OCI-LY7 (cell line): Measurements from ENCODE around the gene C20orf141. TPM values are rescaled to one million over a fixed set of nuclear protein-coding genes. Genes with fewer than 3 reads are reported as not detected.

Experiments
- Bru-seq: library from RNA; stranded (reverse); fragments of 400-500 nt; gene quantifications from one replicate; lab custom pipeline; 2021; lab: Mats Ljungman, UMichigan
- BruChase-seq, 2 experiments: library from RNA; stranded (reverse); fragments of 400-500 nt; gene quantifications; one replicate each; lab custom pipeline; 2021; lab: Mats Ljungman, UMichigan
- BruUV-seq: library from RNA; stranded (reverse); fragments of 400-500 nt; replicated peaks from 2 replicates; lab custom pipeline; 2021; lab: Mats Ljungman, UMichigan
- CTCF ChIA-PET: fragments of 300-600 bp; sonication (Branson Sonifier 250); formaldehyde crosslinking; loops from one replicate; lab custom pipeline; 2022; ENCODE audit warnings: antibody characterized with exemption; ENCODE audit not compliant: unreplicated experiment; lab: Charles Lee
- POLR2A ChIA-PET: fragments of 300-600 bp; sonication (Branson Sonifier 250); formaldehyde crosslinking; loops from one replicate; lab custom pipeline; 2022; ENCODE audit warnings: antibody characterized with exemption; lab: Charles Lee
- DNase-seq: peaks from one replicate; pipeline ENCODE4 v3.0.0-alpha.2; 2015; ENCODE audit warnings: low spot score
- H2AFZ ChIP-seq: fragments of 200-600 bp; sonication (generic), shearing (Covaris generic); 2 replicates; pipeline ENCODE4 v1.6.1; 2014; ENCODE audit warnings: mild to moderate bottlenecking, antibody characterized with exemption, low read length, moderate library complexity
- H3K27ac ChIP-seq: fragments of 200-600 bp; sonication (generic); 2 replicates; pipeline ENCODE4 v1.5.1; 2014; ENCODE audit warnings: mixed run types, low read depth, mild to moderate bottlenecking, moderate library complexity, low read length, inconsistent platforms; ENCODE audit not compliant: poor library complexity, severe bottlenecking
- H3K36me3 ChIP-seq: fragments of 200-600 bp; sonication (generic); 2 replicates; pipeline ENCODE4 v1.6.1; 2014; ENCODE audit warnings: mild to moderate bottlenecking, antibody characterized with exemption, low read length, moderate library complexity, mixed read lengths; ENCODE audit not compliant: insufficient read depth
- H3K4me1 ChIP-seq: fragments of 200-600 bp; sonication (generic); 2 replicates; pipeline ENCODE4 v1.5.1; 2014; ENCODE audit warnings: mild to moderate bottlenecking, low read length; ENCODE audit not compliant: insufficient read depth, poor library complexity, severe bottlenecking
- H3K4me2 ChIP-seq: fragments of 200-600 bp; sonication (generic); 2 replicates; pipeline ENCODE4 v1.6.1; 2014; ENCODE audit warnings: mild to moderate bottlenecking, low read length
- H3K4me3 ChIP-seq: fragments of 200-600 bp; sonication (generic); 2 replicates; pipeline ENCODE4 v1.5.1; 2014; ENCODE audit warnings: mild to moderate bottlenecking, low read depth, low read length; ENCODE audit not compliant: poor library complexity, severe bottlenecking
- H3K79me2 ChIP-seq: fragments of 200-600 bp; sonication (generic); 2 replicates; pipeline ENCODE4 v1.6.1; 2016; ENCODE audit warnings: low read depth, mild to moderate bottlenecking, low read length, moderate library complexity, mixed read lengths; ENCODE audit not compliant: insufficient read depth
- H3K9me2 ChIP-seq: fragments of 200-600 bp; sonication (generic); 2 replicates; pipeline ENCODE4 v1.6.1; 2016; ENCODE audit warnings: mild to moderate bottlenecking, low read length, mixed read lengths; ENCODE audit not compliant: insufficient read depth
- H3K9me3 ChIP-seq: fragments of 200-600 bp; sonication (generic); 2 replicates; pipeline ENCODE4 v1.6.1; 2014; ENCODE audit warnings: mild to moderate bottlenecking, mixed run types, low read length, mixed read lengths
- H4K20me1 ChIP-seq: fragments of 200-600 bp; sonication (generic); 2 replicates; pipeline ENCODE4 v1.6.1; 2014; ENCODE audit warnings: mild to moderate bottlenecking, antibody characterized with exemption, low read length, moderate library complexity, mixed read lengths; ENCODE audit not compliant: insufficient read depth
- EZH2phosphoT487 ChIP-seq: fragments of 200-600 bp; sonication (generic); IDR thresholded peaks from 2 replicates; pipeline ENCODE4 v1.6.1; 2018; ENCODE audit warnings: low read depth, borderline replicate concordance, mild to moderate bottlenecking, mixed run types, antibody characterized with exemption, low read length, moderate library complexity, mixed read lengths
- intact Hi-C: fragments of 100-400 bp; cut with micrococcal nuclease; formaldehyde crosslinking; loops from one replicate; pipeline ENCODE4 v1.10.0; 2022; ENCODE audit not compliant: unreplicated experiment
- long read RNA-seq: library from polyadenylated mRNA; stranded (forward); transcript quantifications from one replicate; pipeline ENCODE4 v2.0.0, GENCODE V29; 2022
- total RNA-seq, 2 experiments: library from RNA; depleted of rRNA in 1 of 2; stranded (reverse); fragments of >200 nt in 1 of 2; shearing (Covaris generic) in 1 of 2; gene quantifications; 2 replicates each; pipeline ENCODE4 v1.2.3, GENCODE V29; 2014 to 2022
- TF ChIP-seq, protein P1 (sequence below): fragments of 200-600 bp; sonication (generic); conservative IDR thresholded peaks from 2 replicates; pipeline ENCODE4 v1.5.1; 2014; ENCODE audit warnings: mild to moderate bottlenecking, antibody characterized with exemption, low read length, moderate library complexity, mixed read lengths

C20orf141 gene, protein sequence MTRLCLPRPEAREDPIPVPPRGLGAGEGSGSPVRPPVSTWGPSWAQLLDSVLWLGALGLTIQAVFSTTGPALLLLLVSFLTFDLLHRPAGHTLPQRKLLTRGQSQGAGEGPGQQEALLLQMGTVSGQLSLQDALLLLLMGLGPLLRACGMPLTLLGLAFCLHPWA
- not detected in 2 replicates for total RNA-seq (2014; rRNA removed; shearing (Covaris generic))
- total RNA-seq (2022) = not detected in 2 replicates
- Bru-seq, nascent RNA = not detected
- BruChase-seq, experiment 1, labeled RNA remaining after a 6-hour chase = not detected
- BruChase-seq, experiment 2, labeled RNA remaining after a 2-hour chase = not detected
- long read RNA-seq = 0 reads

DNA sequence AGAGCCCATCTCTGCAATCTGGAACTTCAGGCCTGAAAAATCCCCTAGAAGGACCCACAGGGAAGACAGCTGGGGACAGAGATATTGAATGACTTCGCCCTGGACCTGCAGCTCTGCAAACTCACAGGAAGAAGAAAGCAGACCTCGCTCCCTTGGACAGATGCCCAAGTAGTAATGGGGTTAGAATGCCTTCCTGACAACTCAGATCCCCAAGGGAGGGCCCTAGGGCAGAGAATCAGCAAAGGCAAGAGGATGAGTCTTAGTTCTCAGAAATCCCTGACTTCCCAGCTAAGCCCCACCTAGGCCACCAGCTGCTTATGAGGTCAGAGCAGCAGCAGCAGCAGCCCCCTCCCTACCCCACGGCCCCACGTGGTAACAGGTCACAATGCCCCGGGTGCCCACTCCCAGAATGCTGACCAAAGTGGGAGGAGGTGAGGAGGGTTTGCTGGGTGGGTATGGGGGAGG lies at the start of gene C20orf141:
Gene C20orf141 (plus strand): TSS at position 401 of the 465 bp plus-strand sequence. CDS start 198 bp downstream, outside the sequence.
- no peak for TF ChIP-seq EZH2phosphoT487
- TF ChIP-seq, protein P1, sequence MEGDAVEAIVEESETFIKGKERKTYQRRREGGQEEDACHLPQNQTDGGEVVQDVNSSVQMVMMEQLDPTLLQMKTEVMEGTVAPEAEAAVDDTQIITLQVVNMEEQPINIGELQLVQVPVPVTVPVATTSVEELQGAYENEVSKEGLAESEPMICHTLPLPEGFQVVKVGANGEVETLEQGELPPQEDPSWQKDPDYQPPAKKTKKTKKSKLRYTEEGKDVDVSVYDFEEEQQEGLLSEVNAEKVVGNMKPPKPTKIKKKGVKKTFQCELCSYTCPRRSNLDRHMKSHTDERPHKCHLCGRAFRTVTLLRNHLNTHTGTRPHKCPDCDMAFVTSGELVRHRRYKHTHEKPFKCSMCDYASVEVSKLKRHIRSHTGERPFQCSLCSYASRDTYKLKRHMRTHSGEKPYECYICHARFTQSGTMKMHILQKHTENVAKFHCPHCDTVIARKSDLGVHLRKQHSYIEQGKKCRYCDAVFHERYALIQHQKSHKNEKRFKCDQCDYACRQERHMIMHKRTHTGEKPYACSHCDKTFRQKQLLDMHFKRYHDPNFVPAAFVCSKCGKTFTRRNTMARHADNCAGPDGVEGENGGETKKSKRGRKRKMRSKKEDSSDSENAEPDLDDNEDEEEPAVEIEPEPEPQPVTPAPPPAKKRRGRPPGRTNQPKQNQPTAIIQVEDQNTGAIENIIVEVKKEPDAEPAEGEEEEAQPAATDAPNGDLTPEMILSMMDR = no peak
- Histone ChIP-seq H2AFZ (no peak within 1 kb of the TSS), H3K4me3 (no peak within 1 kb of the TSS), H3K27ac (no peak within 1 kb of the TSS), H3K79me2 (no peaks in the 10 kb centered on the region), H4K20me1 (no peaks in the 10 kb centered on the region), H3K9me3 (0 out of 2 replicates have a peak, but pooled peaks cover 6% of the 10 kb centered on the region), H3K4me2 (no peak within 1 kb of the TSS), H3K9me2 (no peaks in the 10 kb centered on the region), H3K4me1 (no peaks in the 10 kb centered on the region), H3K36me3 (no peaks in the 10 kb centered on the region)
- no peak for DNase-seq
- BruUV-seq = no TSS peak
- intact Hi-C loops = no loop called here
- ChIA-PET CTCF (no interaction called here), POLR2A (no interaction called here)

DNA sequence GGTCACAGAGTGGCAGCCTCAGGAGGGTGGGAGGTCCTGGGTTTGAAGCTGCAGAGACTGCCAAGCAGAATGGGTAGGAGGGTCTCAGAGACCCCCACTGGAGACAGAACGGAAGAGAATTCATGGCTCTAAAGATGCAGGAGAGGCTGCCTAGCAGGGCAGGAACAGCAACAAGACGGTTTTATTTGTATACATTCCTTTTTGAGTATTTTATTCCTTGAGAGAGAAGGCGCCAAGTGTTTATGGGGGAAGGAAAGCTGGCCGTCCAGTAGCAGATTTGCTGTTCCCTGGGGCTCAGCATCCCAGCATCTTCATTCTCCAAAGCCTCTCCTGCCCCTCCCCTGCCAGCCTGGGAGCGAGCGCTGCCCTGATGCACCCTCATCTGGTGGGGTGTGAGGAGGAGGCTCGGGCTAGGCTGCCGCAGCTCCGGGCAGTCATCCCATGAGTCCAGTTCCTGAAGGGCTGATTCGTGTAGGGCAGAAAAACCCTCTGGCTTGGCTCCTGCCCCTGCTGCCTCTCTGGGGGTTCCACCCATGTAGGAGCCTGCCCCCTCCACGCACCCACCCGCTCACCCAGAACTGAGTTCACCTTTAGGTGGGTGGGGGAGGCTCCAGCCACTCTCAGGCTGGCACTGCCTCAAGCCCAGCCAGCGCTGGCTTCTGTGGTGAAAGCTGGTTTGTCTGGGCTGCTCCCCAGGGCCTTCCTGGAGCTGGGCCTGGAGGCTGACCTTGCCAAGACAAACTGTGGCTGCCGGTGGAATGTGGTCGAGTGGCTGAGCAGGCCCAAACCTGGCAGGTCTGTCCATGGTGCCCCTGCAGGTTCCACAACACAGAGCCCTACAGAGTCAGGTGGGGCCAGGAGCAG lies 46.8 kb upstream of the C20orf141 start:
- Histone ChIP-seq H3K9me2 (no peaks in the 10 kb centered on the region), H3K27ac (no peak overlapping the region), H3K4me2 (no peak overlapping the region), H3K4me1 (no peaks in the 10 kb centered on the region), H4K20me1 (no peaks in the 10 kb centered on the region), H3K9me3 (no peaks in the 10 kb centered on the region), H3K4me3 (no peak overlapping the region), H2AFZ (no peak overlapping the region), H3K79me2 (no peaks in the 10 kb centered on the region), H3K36me3 (no peaks in the 10 kb centered on the region)
- TF ChIP-seq, protein P1 = no peak
- no peak for TF ChIP-seq EZH2phosphoT487
- no peak for DNase-seq
- ChIA-PET CTCF (interaction anchor here (0.6 kb wide), 1 partner anchor 1272 kb away, joined by 3 read pairs; no protein-coding TSS in a partner anchor), POLR2A (no interaction called here)
- BruUV-seq = no TSS peak
- intact Hi-C loops = no loop called here
